OCI-LY1 (cell line): ENCODE results near the gene MYLIP.

Experiments used
- CTCF ChIP-seq: fragments of 200-600 bp; sonication (generic), shearing (Covaris generic); IDR thresholded peaks from 2 replicates; pipeline ENCODE4 v1.5.1; 2017; ENCODE audit warnings: mild to moderate bottlenecking, antibody characterized with exemption, low read length, moderate library complexity, mixed read lengths
- EZH2 ChIP-seq: fragments of 200-600 bp; sonication (generic), shearing (Covaris generic); IDR thresholded peaks from 2 replicates; pipeline ENCODE4 v1.8.0; 2017; ENCODE audit warnings: borderline replicate concordance, mixed run types, mild to moderate bottlenecking, antibody characterized with exemption, low read length, moderate library complexity, mixed read lengths

GRCh38 chr6:16196260-16196983 is 67.5 kb downstream of the MYLIP start:
- TF ChIP-seq CTCF (no peak), EZH2 (no peak)
